H1 (cell line): ENCODE results near the gene DACT3. TPM values are rescaled to one million over a fixed set of nuclear protein-coding genes. Genes with fewer than 3 reads are reported as not detected.

Source experiments
- CTCF ChIA-PET: fragments of 300-600 bp; sonication (Branson Sonifier 250); formaldehyde crosslinking; loops from one replicate; lab custom pipeline; 2021; ENCODE audit not compliant: partially characterized antibody; lab: Charles Lee
- POLR2A ChIA-PET: fragments of 300-600 bp; sonication (Branson Sonifier 250); formaldehyde crosslinking; loops from one replicate; lab custom pipeline; 2021; ENCODE audit warnings: inconsistent platforms; ENCODE audit not compliant: partially characterized antibody; lab: Charles Lee
- DNase-seq, 2 experiments: peaks; one replicate each; pipeline versions ENCODE4 v3.0.0 to v3.0.0-alpha.2; 2010 to 2022; ENCODE audit warnings: low spot score in 2 of 2, low read depth in 1 of 2, mixed read lengths in 1 of 2
- FAIRE-seq: peaks from 2 replicates; lab custom pipeline; 2011; peaks lifted over from hg19 to GRCh38; lab: Jason Lieb, UNC
- H2AFZ ChIP-seq: 2 replicates; pipeline ENCODE4 v1.8.1; 2012; ENCODE audit warnings: low read length, inconsistent platforms
- H2AK5ac ChIP-seq: 2 replicates; pipeline ENCODE4 v1.6.1; 2013; ENCODE audit warnings: low read depth, low read length
- H2BK120ac ChIP-seq: replicated peaks from 2 replicates; pipeline ENCODE3; 2013; ENCODE audit warnings: low read depth, low read length, inconsistent platforms
- H2BK12ac ChIP-seq: 2 replicates; pipeline ENCODE4 v1.6.1; 2013; ENCODE audit warnings: low read depth, low read length
- H2BK15ac ChIP-seq: 2 replicates; pipeline ENCODE4 v1.6.1; 2013; ENCODE audit warnings: low read length
- H2BK20ac ChIP-seq: 2 replicates; pipeline ENCODE4 v1.6.1; 2013; ENCODE audit warnings: low read length
- H2BK5ac ChIP-seq: 2 replicates; pipeline ENCODE4 v1.6.1; 2013; ENCODE audit warnings: low read depth, low read length
- H3K14ac ChIP-seq: 2 replicates; pipeline ENCODE4 v1.6.1; 2013; ENCODE audit warnings: inconsistent platforms; ENCODE audit not compliant: insufficient read length
- H3K18ac ChIP-seq: 2 replicates; pipeline ENCODE4 v1.6.1; 2013; ENCODE audit warnings: low read length; ENCODE audit errors: extremely low read depth
- H3K23ac ChIP-seq: 2 replicates; pipeline ENCODE4 v1.6.1; 2013; ENCODE audit warnings: inconsistent platforms; ENCODE audit not compliant: insufficient read length
- H3K23me2 ChIP-seq: 2 replicates; pipeline ENCODE4 v1.6.1; 2013; ENCODE audit warnings: low read depth, low read length
- H3K27ac ChIP-seq: 2 replicates; pipeline ENCODE4 v1.6.1; 2011; ENCODE audit warnings: low read depth, low read length, inconsistent platforms
- H3K27me3 ChIP-seq, 4 experiments: replicated peaks in 1 of 4; 1 replicate in 1 of 4; 2 replicates in 3 of 4; pipeline versions ENCODE4 v1.6.1 to v1.8.1; 2011 to 2013; ENCODE audit warnings: low read length in 3 of 4, mild to moderate bottlenecking in 3 of 4, inconsistent platforms in 2 of 4, mixed read lengths in 2 of 4, moderate library complexity in 1 of 4; ENCODE audit not compliant: control insufficient read depth in 3 of 4, insufficient read depth in 3 of 4; ENCODE audit errors: extremely low read depth in 1 of 4
- H3K36me3 ChIP-seq, 4 experiments: 2 replicates each; pipeline versions ENCODE4 v1.6.1 to v1.8.1; 2011 to 2013; ENCODE audit warnings: mild to moderate bottlenecking in 4 of 4, low read length in 3 of 4, moderate library complexity in 2 of 4, control low read depth in 1 of 4, inconsistent platforms in 1 of 4; ENCODE audit not compliant: insufficient read depth in 4 of 4, control insufficient read depth in 2 of 4
- H3K4ac ChIP-seq: replicated peaks from 2 replicates; pipeline ENCODE3; 2013; ENCODE audit warnings: low read length, low read depth, mixed read lengths, inconsistent platforms; ENCODE audit not compliant: insufficient read length
- H3K4me1 ChIP-seq, 4 experiments: replicated peaks in 1 of 4; 1 replicate in 1 of 4; 2 replicates in 3 of 4; pipeline versions ENCODE4 v1.6.1 to v1.8.1; 2011 to 2013; ENCODE audit warnings: low read length in 3 of 4, inconsistent platforms in 2 of 4, mixed read lengths in 1 of 4; ENCODE audit not compliant: insufficient read depth in 4 of 4, control insufficient read depth in 3 of 4
- H3K4me2 ChIP-seq, 2 experiments: 2 replicates each; pipeline versions ENCODE4 v1.6.1 to v1.8.1; 2011 to 2013; ENCODE audit warnings: low read depth in 2 of 2, low read length in 2 of 2, control low read depth in 1 of 2, inconsistent platforms in 1 of 2, mild to moderate bottlenecking in 1 of 2; ENCODE audit not compliant: insufficient read depth in 1 of 2
- H3K4me3 ChIP-seq, 4 experiments: fragments of 200-600, 300-600 bp in 1 of 4; sonication (generic), shearing (Covaris generic), sonication (Bioruptor Twin) in 1 of 4; 2 replicates each; pipeline versions ENCODE4 v1.5.1 to v1.8.1; 2011 to 2016; ENCODE audit warnings: low read length in 4 of 4, low read depth in 3 of 4, control low read depth in 2 of 4, inconsistent platforms in 2 of 4, mild to moderate bottlenecking in 2 of 4, mixed read lengths in 1 of 4, moderate library complexity in 1 of 4; ENCODE audit not compliant: insufficient read depth in 2 of 4; ENCODE audit errors: extremely low read depth in 1 of 4
- H3K56ac ChIP-seq: replicated peaks from 2 replicates; pipeline ENCODE3; 2013; ENCODE audit warnings: low read depth, mild to moderate bottlenecking, mixed read lengths, low read length, inconsistent platforms; ENCODE audit not compliant: insufficient read length
- H3K79me1 ChIP-seq: 2 replicates; pipeline ENCODE4 v1.6.1; 2013; ENCODE audit warnings: low read depth, low read length, control low read depth
- H3K79me2 ChIP-seq, 2 experiments: 2 replicates each; pipeline versions ENCODE4 v1.6.1 to v1.8.1; 2012 to 2013; ENCODE audit warnings: low read length in 2 of 2, mild to moderate bottlenecking in 2 of 2, inconsistent platforms in 1 of 2; ENCODE audit not compliant: insufficient read depth in 2 of 2, control insufficient read depth in 1 of 2
- H3K9ac ChIP-seq, 4 experiments: replicated peaks in 1 of 4; 1 replicate in 1 of 4; 2 replicates in 3 of 4; pipeline versions ENCODE4 v1.6.1 to v1.8.1; 2011 to 2013; ENCODE audit warnings: low read depth in 3 of 4, low read length in 3 of 4, control low read depth in 2 of 4, mild to moderate bottlenecking in 2 of 4, moderate library complexity in 2 of 4, inconsistent platforms in 1 of 4; ENCODE audit errors: extremely low read depth in 1 of 4
- H3K9me3 ChIP-seq, 2 experiments: 2 replicates each; pipeline versions ENCODE4 v1.6.1 to v1.8.1; 2012 to 2013; ENCODE audit warnings: mild to moderate bottlenecking in 2 of 2, moderate library complexity in 2 of 2, control low read depth in 1 of 2, inconsistent platforms in 1 of 2, low read depth in 1 of 2, low read length in 1 of 2, mixed read lengths in 1 of 2; ENCODE audit not compliant: insufficient read depth in 2 of 2
- H4K20me1 ChIP-seq, 2 experiments: replicated peaks in 1 of 2; 2 replicates each; pipeline versions ENCODE3 to v1.8.1; 2011 to 2013; ENCODE audit warnings: inconsistent platforms in 2 of 2, low read length in 2 of 2, mild to moderate bottlenecking in 1 of 2; ENCODE audit not compliant: insufficient read depth in 2 of 2, control insufficient read depth in 1 of 2
- H4K5ac ChIP-seq: 2 replicates; pipeline ENCODE4 v1.6.1; 2013; ENCODE audit warnings: low read length, low read depth, mixed read lengths, inconsistent platforms; ENCODE audit not compliant: insufficient read length
- H4K8ac ChIP-seq: 2 replicates; pipeline ENCODE4 v1.8.0; 2013; ENCODE audit warnings: mild to moderate bottlenecking, moderate library complexity, low read length, inconsistent platforms; ENCODE audit not compliant: insufficient read depth; ENCODE audit errors: extremely low read depth
- H4K91ac ChIP-seq: replicated peaks from 2 replicates; pipeline ENCODE3; 2013; ENCODE audit warnings: low read length, mixed read lengths, inconsistent platforms; ENCODE audit not compliant: insufficient read length
- ASH2L ChIP-seq: fragments of 200-600, 300-600 bp; sonication (generic); IDR thresholded peaks from one replicate; pipeline ENCODE4 v1.7.1; 2017; ENCODE audit warnings: low read length
- BCL11A ChIP-seq, 2 experiments: IDR thresholded peaks; one replicate each; pipeline ENCODE4 v1.6.1; 2011; ENCODE audit warnings: low read depth in 2 of 2, low read length in 2 of 2, mild to moderate bottlenecking in 2 of 2
- CBX8 ChIP-seq: fragments of 300-800, 300-1000 bp; sonication (generic); IDR thresholded peaks from 2 replicates; pipeline ENCODE4 v1.7.1; 2016; ENCODE audit warnings: low read depth, low read length, borderline replicate concordance
- CTBP2 ChIP-seq: IDR thresholded peaks from 2 replicates; pipeline ENCODE4 v1.7.0; 2011; ENCODE audit warnings: borderline replicate concordance, mild to moderate bottlenecking, moderate library complexity, mixed read lengths, low read length; ENCODE audit not compliant: insufficient read depth, insufficient read length
- HDAC6 ChIP-seq: IDR thresholded peaks from one replicate; pipeline ENCODE4 v1.7.1; 2012; ENCODE audit warnings: low read depth, mild to moderate bottlenecking, inconsistent platforms, low read length, moderate library complexity
- JUN ChIP-seq: IDR thresholded peaks from 2 replicates; pipeline ENCODE4 v1.6.1; 2011; ENCODE audit warnings: low read depth, mild to moderate bottlenecking, improper control_type of control experiment, low read length
- JUND ChIP-seq: IDR thresholded peaks from 2 replicates; pipeline ENCODE4 v1.6.1; 2011; ENCODE audit warnings: mild to moderate bottlenecking, improper control_type of control experiment, low read length
- KDM1A ChIP-seq: fragments of 200-600, 300-600 bp; sonication (generic); IDR thresholded peaks from 2 replicates; pipeline ENCODE4 v1.7.1; 2016; ENCODE audit warnings: mild to moderate bottlenecking, low read length, borderline replicate concordance
- MAFK ChIP-seq: IDR thresholded peaks from 2 replicates; pipeline ENCODE4 v1.6.1; 2012; ENCODE audit warnings: low read depth, mild to moderate bottlenecking, improper control_type of control experiment, low read length
- NRF1 ChIP-seq: IDR thresholded peaks from 2 replicates; pipeline ENCODE4 v1.6.1; 2011; ENCODE audit warnings: mild to moderate bottlenecking, low read depth, low read length, improper control_type of control experiment
- RAD21 ChIP-seq, 2 experiments: IDR thresholded peaks in 1 of 2; conservative IDR thresholded peaks in 1 of 2; 2 replicates each; pipeline ENCODE4 v1.6.1; 2011; ENCODE audit warnings: low read depth in 2 of 2, low read length in 2 of 2, improper control_type of control experiment in 1 of 2, inconsistent platforms in 1 of 2, mild to moderate bottlenecking in 1 of 2, moderate library complexity in 1 of 2
- TAF7 ChIP-seq: optimal IDR thresholded peaks from 2 replicates; pipeline ENCODE3; 2011; ENCODE audit warnings: low read depth, mild to moderate bottlenecking, inconsistent platforms, low read length, moderate library complexity, borderline replicate concordance
- TEAD4 ChIP-seq: IDR thresholded peaks from 2 replicates; pipeline ENCODE4 v1.6.1; 2012; ENCODE audit warnings: low read depth, low read length, inconsistent platforms, mixed read lengths
- WGBS, 2 experiments: shearing (Covaris generic) in 1 of 2; methylation state at CpG; one replicate each; pipeline versions ENCODE4 v1.1.6 to v1.1.7; 2013 to 2015; ENCODE audit warnings: low lambda C conversion rate in 2 of 2, mixed read lengths in 2 of 2, inconsistent platforms in 1 of 2, low coverage in 1 of 2, missing lambda C conversion rate in 1 of 2; ENCODE audit not compliant: insufficient replicate concordance in 2 of 2, insufficient coverage in 1 of 2, insufficient read length in 1 of 2; ENCODE audit errors: extremely low coverage in 1 of 2, missing lambda C conversion rate in 1 of 2; 5-methylcytosine and 5-hydroxymethylcytosine counted together
- polyA plus RNA-seq, 7 experiments: library from polyadenylated mRNA; depleted of rRNA in 3 of 7; stranded (reverse) in 5 of 7; unstranded in 2 of 7; fragments of >200 nt in 5 of 7; fragments of 200-250 nt in 2 of 7; gene quantifications; 1 replicate in 5 of 7; 2 replicates in 1 of 7; 4 replicates in 1 of 7; pipeline versions ENCODE4 v1.2.1 to v1.2.3, GENCODE V29; 2011 to 2013; ENCODE audit warnings: missing spikeins in 2 of 7, mixed read lengths in 2 of 7
- total RNA-seq: library from RNA; stranded (reverse); fragmentation: NEBNext Ultra II Directional; extraction: Animal tissue kit (Norgen Biotek cat#: 25700); gene quantifications from 2 replicates; pipeline ENCODE4 v1.2.1, GENCODE V29; 2021

The DACT3 gene
- total and polyA plus RNA-seq, 2 of the 8 experiments (the other 6 are each of a cell fraction or from before 2014, with no cell fraction given) = 1.8 to 2.0 TPM

DNA sequence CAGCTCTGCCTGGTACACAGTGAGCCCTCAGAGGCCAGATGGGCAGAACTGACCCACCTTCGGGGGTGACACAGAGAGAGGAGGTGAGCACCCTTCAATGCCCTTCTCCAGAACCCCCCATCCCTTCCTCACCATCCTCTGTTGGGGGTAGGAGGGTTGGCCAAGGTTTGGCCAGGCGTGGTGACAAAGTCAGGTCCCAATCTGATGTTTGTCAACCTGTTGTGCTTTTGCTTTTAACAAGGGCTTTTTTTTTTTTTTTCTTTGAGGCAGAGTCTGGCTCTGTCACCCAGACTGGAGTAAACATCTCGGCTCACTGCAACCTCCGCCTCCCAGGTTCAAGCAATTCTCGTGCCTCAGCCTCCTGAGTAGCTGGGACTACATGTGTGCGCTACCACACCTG, 43.4 kb downstream of the DACT3 start:
- Histone ChIP-seq H3K27ac (no peak overlapping the region), H4K91ac (no peak overlapping the region), H3K36me3 (no peaks in the 10 kb centered on the region), H3K4me2 (no peak overlapping the region), H4K8ac (no peak overlapping the region), H3K79me1 (no peaks in the 10 kb centered on the region), H3K23ac (no peak overlapping the region), H3K23me2 (no peaks in the 10 kb centered on the region), H3K4ac (no peak overlapping the region), H3K27me3 (no peaks in the 10 kb centered on the region), H3K9ac (no peak overlapping the region), H2BK12ac (no peak overlapping the region), H3K14ac (no peak overlapping the region), H2AK5ac (no peak overlapping the region), H3K18ac (no peak overlapping the region), H2AFZ (no peak overlapping the region), H3K4me1 (peaks cover 0 to 7% (median 3%) of the 10 kb centered on the region in 4 experiments; a peak in 4 of 7 replicates), H2BK120ac (no peak overlapping the region), H4K20me1 (no peaks in the 10 kb centered on the region), H2BK15ac (no peak overlapping the region), H2BK5ac (no peak overlapping the region), H3K4me3 (no peak overlapping the region), H3K56ac (no peak overlapping the region), H3K9me3 (no peaks in the 10 kb centered on the region), H3K79me2 (no peaks in the 10 kb centered on the region), H4K5ac (no peak overlapping the region), H2BK20ac (no peak overlapping the region)
- ChIA-PET CTCF (interaction anchor here (0.5 to 15.6 kb wide), 19 partner anchors 10 to 223 kb away, joined by 3 to 341 read pairs (median 5); partner anchors contain the start of genes CALM3, DACT3 and PTGIR), POLR2A (interaction anchor here (1.6 to 1.9 kb wide), 3 partner anchors 14 to 44 kb away, joined by 5 to 8 read pairs (median 8); partner anchors contain the start of genes CALM3 and DACT3)
- DNase-seq (no peak), FAIRE-seq (no peak)
- 93% methylated on average over 6 of the region's 6 CpGs; no CpG with 5 or more reads in 1 of the 2 experiments for WGBS, 2 experiments
- TF ChIP-seq TAF7 = no peak
- no peak for TF ChIP-seq BCL11A (IDR thresholded peaks at IDR 0.05; ENCODE audit: low read depth in 2 of 2, low read length in 2 of 2)
- no peak for TF ChIP-seq RAD21 (IDR thresholded peaks at IDR 0.05 in 1 of 2, conservative IDR thresholded peaks at IDR 0.05 in 1 of 2; ENCODE audit: low read depth in 2 of 2, low read length in 2 of 2)
- no peak for TF ChIP-seq JUN
- no peak for TF ChIP-seq CTBP2
- TF ChIP-seq MAFK = no peak
- no peak for TF ChIP-seq NRF1
- TF ChIP-seq CBX8 = no peak
- TF ChIP-seq TEAD4 = no peak
- TF ChIP-seq ASH2L = no peak
- no peak for TF ChIP-seq KDM1A
- no peak for TF ChIP-seq JUND
- no peak for TF ChIP-seq HDAC6
